ENCODE measurements around the gene UGT1A10. TPM values are rescaled to one million over a fixed set of nuclear protein-coding genes. Genes with fewer than 3 reads are reported as not detected.
A peak's percentile ranks its signal among the peaks of the same experiment; 100 is the strongest.
"Not testable (repeated sequence)": the region's sequence is repeated elsewhere in the genome, so short reads cannot be mapped to it uniquely, and the experiment has no call there.

Gene UGT1A10
- total RNA-seq, 1 donor from 2014 or later: 47.5 TPM

GRCh38 chr2:233692648-233693047 is 56.4 kb downstream of the UGT1A10 start, which contains the start of gene UGT1A6:
Gene UGT1A6, plus strand, starts transcription at chr2:233692890. Its CDS starts 115 bp downstream, at chr2:233693005.
- DNase-seq (ENCODE audit: low spot score): no peak

GRCh38 chr2:233693963-233694362 is 57.7 kb downstream of the UGT1A10 start:
- DNase-seq (ENCODE audit: low spot score): no peak

- no peak for DNase-seq (ENCODE audit: low spot score)
These were observed 62.5 kb downstream of the UGT1A10 start for GRCh38 chr2:233698740-233699139.

GRCh38 chr2:233699424-233700027 is 63.3 kb downstream of the UGT1A10 start:
- DNase-seq (ENCODE audit: low spot score): no peak

- DNase-seq (ENCODE audit: low spot score): peak; percentile 64
These were observed 63.9 kb downstream of the UGT1A10 start for GRCh38 chr2:233700028-233700635.

- not testable (repeated sequence) for DNase-seq (ENCODE audit: low spot score)
These were observed 64.6 kb downstream of the UGT1A10 start for GRCh38 chr2:233700842-233701241.

- no peak for DNase-seq (ENCODE audit: low spot score)
These were observed 66.0 kb downstream of the UGT1A10 start for GRCh38 chr2:233702238-233702637.

GRCh38 chr2:233705911-233706506 is 69.8 kb downstream of the UGT1A10 start:
- DNase-seq (ENCODE audit: low spot score): peak; percentile 75

- no peak for DNase-seq (ENCODE audit: low spot score)
These were observed 70.5 kb downstream of the UGT1A10 start for GRCh38 chr2:233706720-233707119.

- DNase-seq (ENCODE audit: low spot score): no peak
These were observed 71.8 kb downstream of the UGT1A10 start for GRCh38 chr2:233707940-233708644.

- no peak for DNase-seq (ENCODE audit: low spot score)
These were observed 72.7 kb downstream of the UGT1A10 start for GRCh38 chr2:233708942-233709341.

- peak; percentile 82 for DNase-seq (ENCODE audit: low spot score)
These were observed 75.2 kb downstream of the UGT1A10 start for GRCh38 chr2:233711312-233712008.

GRCh38 chr2:233712611-233713261 is 76.5 kb downstream of the UGT1A10 start, which contains the start of gene UGT1A5:
Gene UGT1A5, plus strand, starts transcription at chr2:233712907. Its CDS starts 85 bp downstream, at chr2:233712992.
- peak; percentile 69 for DNase-seq (ENCODE audit: low spot score)

- no peak for DNase-seq (ENCODE audit: low spot score)
These were observed 77.0 kb downstream of the UGT1A10 start for GRCh38 chr2:233713262-233713615.

- no peak for DNase-seq (ENCODE audit: low spot score)
These were observed 77.9 kb downstream of the UGT1A10 start for GRCh38 chr2:233714121-233714520.

GRCh38 chr2:233718552-233718951 is 82.3 kb downstream of the UGT1A10 start, which contains the start of gene UGT1A4:
Gene UGT1A4, plus strand, starts transcription at chr2:233718736. Its CDS starts 85 bp downstream, at chr2:233718821.
- no peak for DNase-seq (ENCODE audit: low spot score)

GRCh38 chr2:233728723-233729301 is 92.6 kb downstream of the UGT1A10 start, which contains the start of gene UGT1A3:
Gene UGT1A3, plus strand, starts transcription at chr2:233729042. Its CDS starts 85 bp downstream, at chr2:233729127.
- DNase-seq (ENCODE audit: low spot score): no peak

GRCh38 chr2:233736868-233737653 is 100.8 kb downstream of the UGT1A10 start:
- peak; percentile 44 for DNase-seq (ENCODE audit: low spot score)

GRCh38 chr2:233740870-233741269 is 104.6 kb downstream of the UGT1A10 start:
- DNase-seq (ENCODE audit: low spot score): no peak

All from mucosa of gallbladder (tissue), 1 donor.